NOMO-1 (cell line): Measurements from ENCODE around the gene MEGF8.

ENCODE experiments used
- DNase-seq, 2 experiments: peaks; one replicate each; lab custom pipeline; 2025; ENCODE audit not compliant: unreplicated experiment in 2 of 2; lab: John Stamatoyannopoulos, UW

The MEGF8 gene

DNA sequence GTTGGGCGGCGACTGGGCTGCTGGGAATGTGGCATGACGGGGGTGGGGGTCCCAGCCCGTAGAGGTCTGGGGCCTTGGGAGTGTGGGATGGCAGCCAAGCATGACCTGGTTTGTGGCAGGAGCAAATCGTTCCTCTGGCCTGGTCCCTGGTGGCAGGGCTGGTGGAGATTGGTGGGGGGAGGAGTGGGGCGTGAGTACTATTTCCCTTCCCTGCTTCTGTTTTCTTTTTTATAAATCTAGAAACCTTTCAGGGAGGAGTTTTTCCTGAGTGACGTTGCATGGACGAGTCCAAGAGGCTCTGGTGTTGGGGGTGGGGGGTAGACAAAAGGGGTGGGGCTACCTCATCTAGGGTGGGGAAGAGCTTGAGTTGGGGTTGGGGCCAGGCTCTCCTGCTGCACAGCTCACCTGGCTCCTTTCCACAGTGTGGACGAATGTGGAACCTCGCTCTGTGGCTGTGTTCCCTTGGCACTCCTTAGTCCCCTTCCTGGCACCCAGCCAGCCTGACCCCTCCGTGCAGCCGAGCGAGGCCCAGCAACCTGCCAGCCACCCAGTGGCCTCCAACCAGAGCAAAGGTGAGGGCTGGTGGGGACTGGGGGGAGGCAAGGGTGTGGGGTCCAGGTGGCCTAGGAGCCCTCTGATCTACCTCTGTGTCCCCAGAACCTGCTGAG lies 39.0 kb upstream of the MEGF8 start:
- DNase-seq, result peak in 1 of 2 experiments; percentile 1

- DNase-seq, result no peak
Measured at GRCh38 chr19:42287017-42287826, 38.2 kb upstream of the MEGF8 start.

- no peak for DNase-seq
Measured at GRCh38 chr19:42287827-42288107, 37.7 kb upstream of the MEGF8 start.

- peak in 1 of 2 experiments; percentile 56 for DNase-seq
Measured at GRCh38 chr19:42288387-42288786, 37.0 kb upstream of the MEGF8 start.

- no peak for DNase-seq
Measured at GRCh38 chr19:42288881-42289555, 36.4 kb upstream of the MEGF8 start.

DNA sequence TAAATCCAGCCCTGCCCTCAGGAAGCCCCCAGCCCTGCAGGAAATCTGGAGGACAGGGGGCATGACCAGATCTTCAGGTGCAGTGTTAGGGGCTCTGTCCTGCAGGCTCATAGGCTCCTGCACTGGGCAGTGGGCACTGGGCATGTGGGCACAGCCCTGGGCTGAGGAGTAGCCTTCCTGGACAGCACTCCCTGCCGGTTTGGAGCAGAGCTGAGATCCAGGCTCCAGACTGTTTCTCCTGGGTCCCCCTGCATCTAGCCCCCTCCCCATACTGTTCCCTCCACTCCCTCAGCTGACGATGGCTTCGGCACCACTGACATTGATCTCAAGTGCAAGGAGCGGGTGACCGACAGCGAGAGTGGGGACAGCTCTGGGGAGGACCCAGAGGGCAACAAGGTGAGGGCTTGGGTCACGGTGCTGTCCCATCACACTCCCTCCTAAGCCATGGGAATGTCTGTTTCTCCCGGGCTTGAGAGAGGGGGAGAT lies 35.8 kb upstream of the MEGF8 start:
- DNase-seq, result no peak

DNA sequence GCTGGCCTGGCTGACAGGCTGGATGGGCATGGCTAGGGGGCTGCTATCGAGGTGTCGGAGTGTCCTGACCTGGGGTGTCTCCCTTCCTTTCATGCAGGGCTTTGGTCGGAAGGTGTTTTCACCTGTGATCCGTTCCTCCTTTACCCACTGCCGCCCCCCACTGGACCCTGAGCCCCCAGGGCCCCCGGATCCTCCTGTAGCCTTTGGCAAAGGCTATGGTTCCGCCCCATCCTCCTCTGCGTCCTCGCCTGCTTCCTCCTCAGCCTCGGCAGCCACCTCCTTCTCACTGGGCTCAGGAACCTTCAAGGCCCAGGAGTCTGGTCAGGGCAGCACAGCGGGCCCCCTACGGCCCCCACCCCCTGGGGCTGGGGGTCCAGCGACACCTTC lies 35.3 kb upstream of the MEGF8 start:
- no peak for DNase-seq

GRCh38 chr19:42290523-42291434 lies 34.7 kb upstream of the MEGF8 start:
- peak in 1 of 2 experiments; percentile 5 for DNase-seq

DNA sequence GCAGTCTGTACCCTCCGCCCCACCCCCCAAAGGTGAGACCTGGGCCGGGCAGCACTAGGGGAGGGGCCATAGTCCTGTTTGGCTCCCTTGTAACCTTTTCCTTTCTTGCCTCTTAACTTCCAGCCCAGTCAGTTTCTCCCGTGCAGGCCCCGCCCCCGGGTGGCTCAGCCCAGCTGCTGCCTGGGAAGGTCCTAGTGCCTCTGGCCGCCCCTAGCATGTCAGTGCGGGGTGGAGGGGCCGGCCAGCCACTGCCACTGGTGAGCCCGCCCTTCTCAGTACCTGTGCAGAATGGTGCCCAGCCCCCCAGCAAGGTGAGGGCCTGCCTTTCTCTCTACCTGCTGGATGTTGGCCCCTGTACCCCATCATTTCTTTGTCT lies 34.0 kb upstream of the MEGF8 start:
- no peak for DNase-seq

DNA sequence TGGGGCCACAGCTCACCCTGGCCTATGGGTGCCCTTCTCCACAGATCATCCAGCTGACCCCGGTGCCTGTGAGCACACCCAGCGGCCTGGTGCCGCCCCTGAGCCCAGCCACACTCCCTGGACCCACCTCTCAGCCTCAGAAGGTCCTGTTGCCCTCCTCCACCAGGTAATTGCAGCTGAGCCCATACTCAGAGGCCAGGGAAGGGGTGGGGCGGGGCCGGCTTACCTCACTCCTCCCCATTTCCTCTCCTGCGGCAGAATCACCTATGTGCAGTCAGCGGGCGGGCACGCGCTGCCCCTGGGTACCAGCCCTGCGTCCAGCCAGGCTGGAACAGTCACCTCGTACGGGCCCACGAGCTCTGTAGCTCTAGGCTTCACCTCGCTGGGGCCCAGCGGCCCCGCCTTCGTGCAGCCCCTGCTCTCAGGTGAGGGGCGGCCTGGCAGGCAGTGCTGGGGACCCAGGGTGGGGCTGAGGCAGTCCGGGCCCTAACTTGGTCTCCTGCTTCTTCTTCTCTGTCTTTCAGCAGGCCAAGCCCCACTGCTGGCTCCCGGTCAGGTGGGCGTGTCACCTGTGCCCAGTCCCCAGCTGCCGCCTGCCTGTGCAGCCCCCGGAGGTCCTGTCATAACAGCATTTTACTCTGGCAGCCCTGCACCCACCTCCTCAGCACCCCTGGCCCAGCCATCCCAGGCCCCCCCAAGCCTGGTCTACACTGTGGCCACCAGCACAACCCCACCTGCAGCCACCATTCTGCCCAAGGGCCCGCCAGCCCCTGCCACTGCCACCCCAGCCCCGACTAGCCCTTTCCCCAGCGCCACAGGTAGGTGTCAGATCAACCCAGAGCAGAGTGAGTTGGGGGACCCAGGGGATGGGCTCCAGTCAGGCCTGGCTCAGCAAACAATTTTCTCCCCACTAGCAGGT lies 33.1 kb upstream of the MEGF8 start:
- DNase-seq, result no peak

DNA sequence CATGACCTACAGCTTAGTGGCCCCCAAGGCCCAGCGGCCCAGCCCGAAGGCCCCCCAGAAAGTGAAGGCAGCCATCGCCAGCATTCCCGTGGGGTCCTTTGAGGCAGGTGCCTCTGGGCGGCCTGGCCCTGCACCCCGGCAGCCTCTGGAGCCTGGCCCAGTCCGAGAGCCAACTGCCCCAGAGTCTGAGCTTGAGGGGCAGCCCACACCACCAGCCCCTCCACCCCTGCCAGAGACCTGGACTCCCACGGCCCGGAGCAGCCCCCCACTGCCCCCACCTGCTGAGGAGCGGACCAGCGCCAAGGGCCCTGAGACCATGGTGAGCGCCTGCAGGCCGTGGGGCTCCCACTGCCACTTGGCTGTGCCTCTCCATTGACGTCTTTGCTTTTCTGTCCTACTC lies 32.5 kb upstream of the MEGF8 start:
- no peak for DNase-seq

- no peak for DNase-seq
Measured at GRCh38 chr19:42293540-42293939, 31.9 kb upstream of the MEGF8 start.

- no peak for DNase-seq
Measured at GRCh38 chr19:42293948-42294347, 31.5 kb upstream of the MEGF8 start.

DNA sequence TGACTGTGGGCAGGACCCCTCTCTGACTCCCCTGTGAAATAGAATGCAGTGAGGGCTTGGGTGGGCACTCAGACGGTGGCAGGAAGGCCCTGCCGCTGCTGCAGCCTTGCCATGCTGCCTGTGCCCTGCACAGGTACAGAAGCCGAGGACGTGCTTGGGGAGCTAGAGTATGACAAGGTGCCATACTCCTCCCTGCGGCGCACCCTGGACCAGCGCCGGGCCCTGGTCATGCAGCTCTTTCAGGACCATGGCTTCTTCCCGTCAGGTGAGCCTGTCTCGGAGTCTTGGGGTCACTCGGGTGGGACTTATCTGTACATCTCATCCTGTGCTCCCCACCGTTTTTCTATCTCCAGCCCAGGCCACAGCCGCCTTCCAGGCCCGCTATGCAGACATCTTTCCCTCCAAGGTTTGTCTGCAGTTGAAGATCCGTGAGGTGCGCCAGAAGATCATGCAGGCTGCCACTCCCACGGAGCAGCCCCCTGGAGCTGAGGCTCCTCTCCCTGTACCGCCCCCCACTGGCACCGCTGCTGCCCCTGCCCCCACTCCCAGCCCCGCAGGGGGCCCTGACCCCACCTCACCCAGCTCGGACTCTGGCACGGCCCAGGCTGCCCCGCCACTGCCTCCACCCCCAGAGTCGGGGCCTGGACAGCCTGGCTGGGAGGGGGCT lies 30.8 kb upstream of the MEGF8 start:
- no peak for DNase-seq

DNA sequence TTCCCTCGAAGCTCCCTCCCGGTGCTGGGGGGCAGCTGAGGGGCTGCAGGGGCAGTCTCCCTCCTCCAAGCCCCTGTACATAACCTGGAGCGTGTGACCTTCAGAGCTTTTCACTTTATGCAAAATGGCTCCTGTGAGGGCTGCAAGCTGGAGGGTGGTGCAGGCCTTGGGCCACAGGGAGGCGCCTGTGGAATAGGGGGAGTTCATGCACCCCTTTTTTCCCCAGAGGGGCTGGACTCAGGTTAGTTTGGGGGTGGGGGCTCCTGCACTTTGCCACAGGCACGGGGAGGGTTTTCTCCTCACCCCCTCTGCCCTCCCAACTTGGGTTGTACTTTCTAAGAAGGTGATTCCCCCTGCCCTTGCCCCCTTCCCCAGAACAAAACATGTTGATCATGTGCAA lies 30.1 kb upstream of the MEGF8 start:
- DNase-seq, result no peak

GRCh38 chr19:42295831-42296525 lies 29.5 kb upstream of the MEGF8 start:
- peak; percentile 25 to 37 for DNase-seq

DNA sequence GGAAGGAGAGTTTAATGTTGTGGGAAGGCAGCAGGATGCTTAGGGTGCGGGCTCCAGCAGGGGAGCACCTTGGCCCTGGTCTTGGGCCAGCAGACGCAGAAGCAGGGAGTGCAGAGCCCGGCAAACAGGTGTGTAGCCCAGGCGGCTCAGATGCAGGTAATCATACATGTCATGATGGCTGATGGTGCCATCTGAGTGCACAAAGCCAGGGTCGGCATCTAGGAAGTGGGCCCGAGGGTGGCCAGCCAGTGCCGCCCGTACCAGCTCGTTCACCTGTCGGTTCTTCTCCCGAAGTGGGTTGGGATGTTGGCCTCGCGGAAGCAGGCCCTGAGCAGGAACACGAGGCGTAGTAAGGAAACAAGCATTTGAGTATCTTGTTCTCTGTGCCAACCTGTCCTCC lies 28.4 kb upstream of the MEGF8 start:
- DNase-seq, result no peak

- peak in 1 of 2 experiments; percentile 48 for DNase-seq
Measured at GRCh38 chr19:42301646-42302203, 23.7 kb upstream of the MEGF8 start, which contains the start of gene PRR19. TSS of gene PRR19 (plus strand) at chr19:42302132. CDS start at chr19:42309585, 7,453 bp downstream.
